Measurements from ENCODE around the gene FLT3.
"Not testable (repeated sequence)": the region's sequence is repeated elsewhere in the genome, so short reads cannot be mapped to it uniquely, and the experiment has no call there.

Gene FLT3

GRCh38 chr13:28099396-28100149, 803 bp downstream of the FLT3 start:
- DNase-seq: no peak

- no peak for DNase-seq
Measured at GRCh38 chr13:28097503-28097902, 2.9 kb downstream of the FLT3 start.

GRCh38 chr13:28094306-28094705, 6.1 kb downstream of the FLT3 start:
- DNase-seq: no peak

- no peak for DNase-seq
Measured at GRCh38 chr13:28093881-28094280, 6.5 kb downstream of the FLT3 start.

- no peak for DNase-seq
Measured at GRCh38 chr13:28092431-28092830, 7.9 kb downstream of the FLT3 start.

- DNase-seq: no peak
Measured at GRCh38 chr13:28089065-28089464, 11.3 kb downstream of the FLT3 start.

GRCh38 chr13:28077820-28078219, 22.6 kb downstream of the FLT3 start:
- DNase-seq: not testable (repeated sequence)

GRCh38 chr13:28077231-28077630, 23.1 kb downstream of the FLT3 start:
- DNase-seq: no peak

- no peak for DNase-seq
Measured at GRCh38 chr13:28071424-28071823, 29.0 kb downstream of the FLT3 start.

- no peak for DNase-seq
Measured at GRCh38 chr13:28067491-28067890, 32.9 kb downstream of the FLT3 start.

GRCh38 chr13:28058866-28059613, 41.3 kb downstream of the FLT3 start:
- DNase-seq: no peak

- no peak for DNase-seq
Measured at GRCh38 chr13:28056970-28057712, 43.2 kb downstream of the FLT3 start.

GRCh38 chr13:28056426-28056825, 44.0 kb downstream of the FLT3 start:
- DNase-seq: no peak

GRCh38 chr13:28055357-28055756, 45.0 kb downstream of the FLT3 start:
- no peak for DNase-seq

GRCh38 chr13:28052945-28053344, 47.4 kb downstream of the FLT3 start:
- no peak for DNase-seq

GRCh38 chr13:28049880-28050875, 50.2 kb downstream of the FLT3 start:
- no peak for DNase-seq

- DNase-seq: no peak
Measured at GRCh38 chr13:28049215-28049614, 51.2 kb downstream of the FLT3 start.

- DNase-seq: no peak
Measured at GRCh38 chr13:28048768-28049167, 51.6 kb downstream of the FLT3 start.

GRCh38 chr13:28047757-28048388, 52.5 kb downstream of the FLT3 start:
- DNase-seq: no peak

- no peak for DNase-seq
Measured at GRCh38 chr13:28046981-28047380, 53.4 kb downstream of the FLT3 start.

- DNase-seq: no peak
Measured at GRCh38 chr13:28045861-28046260, 54.5 kb downstream of the FLT3 start.

GRCh38 chr13:28044608-28045007, 55.8 kb downstream of the FLT3 start:
- DNase-seq: no peak

Data from effector CD8-positive, alpha-beta T cell (primary cell).